Activated CD8-positive, alpha-beta memory T cell treated with anti-CD3 and anti-CD28 coated beads, Interleukin-2, amount 50 U/mL, for 4 hours (primary cell): ENCODE measurements around the gene SMIM31.

Experiments used
- DNase-seq: peaks from one replicate; pipeline ENCODE4 v3.0.0-alpha.2; 2020

SMIM31 gene

DNA sequence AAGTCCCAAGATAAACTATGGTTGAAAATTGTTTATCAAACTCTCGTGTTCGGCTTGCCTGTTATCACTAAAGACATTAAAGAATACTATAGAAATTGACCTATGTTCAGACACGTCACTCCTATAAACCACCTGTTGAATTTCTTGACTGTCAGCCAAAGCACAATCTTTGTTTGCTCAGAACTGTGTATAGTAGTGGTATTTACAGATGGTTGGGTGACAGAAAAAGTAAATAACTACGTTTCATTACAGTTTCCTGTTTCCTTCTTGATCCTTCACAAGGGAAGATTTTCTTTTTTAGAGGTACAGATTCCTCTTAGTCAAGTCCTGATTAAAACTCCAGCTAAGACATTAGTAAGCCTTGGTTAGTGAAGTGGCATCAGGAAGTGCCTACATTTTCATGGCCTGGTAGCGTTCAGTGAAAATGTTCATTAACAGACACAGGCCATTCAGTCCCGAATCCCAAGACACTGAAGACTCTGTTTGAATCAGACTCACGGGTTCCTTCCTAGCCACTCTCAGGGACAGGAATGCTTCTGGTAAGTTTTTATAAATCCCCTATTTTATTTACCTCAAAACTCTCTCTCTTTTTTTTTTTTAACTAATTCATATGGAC is at the start of gene SMIM31:
TSS of gene SMIM31 (plus strand) at position 259 of the 616 bp plus-strand sequence. CDS start 16,313 bp downstream, outside the sequence.
- DNase-seq, result no peak

DNA sequence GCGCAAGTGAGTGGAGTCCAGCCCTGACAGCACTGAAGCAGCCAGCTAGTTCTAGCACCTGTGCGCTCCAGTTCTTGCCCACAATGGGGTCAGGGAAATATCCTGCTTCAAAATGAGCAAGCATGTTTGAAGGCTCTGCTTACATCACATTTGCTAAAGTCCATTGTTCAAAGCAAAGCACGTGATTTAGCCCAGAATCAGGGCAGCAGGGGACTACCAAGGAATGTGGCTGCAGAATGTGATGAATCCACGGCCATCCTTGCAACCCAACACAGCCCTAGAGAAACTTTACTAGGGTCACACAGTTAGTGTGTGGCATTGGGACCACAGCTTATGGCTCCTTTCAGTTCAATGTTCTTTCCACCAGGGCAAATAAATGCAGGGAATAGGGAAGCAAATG is 47.3 kb upstream of the SMIM31 start:
- DNase-seq, result no peak

DNA sequence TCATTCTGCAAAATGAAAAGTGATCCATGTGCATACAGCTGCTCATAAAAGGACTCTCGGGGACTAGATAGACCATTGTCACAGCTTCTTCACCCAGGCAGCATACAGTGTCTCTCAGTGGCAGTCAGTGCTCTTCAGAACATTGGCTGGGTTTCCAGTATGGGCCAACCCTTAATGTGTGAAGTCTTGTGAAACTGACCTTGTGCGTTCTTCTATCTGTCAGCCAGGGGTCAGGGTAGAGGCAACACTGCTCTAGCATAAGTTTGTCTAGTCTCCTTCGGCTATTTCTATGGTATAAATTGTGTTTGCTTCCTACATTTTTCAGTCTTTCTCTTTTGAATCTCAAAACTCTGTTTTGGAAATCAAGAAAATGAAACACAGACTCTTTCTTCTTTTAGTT is 37.0 kb upstream of the SMIM31 start:
- DNase-seq, result no peak

DNA sequence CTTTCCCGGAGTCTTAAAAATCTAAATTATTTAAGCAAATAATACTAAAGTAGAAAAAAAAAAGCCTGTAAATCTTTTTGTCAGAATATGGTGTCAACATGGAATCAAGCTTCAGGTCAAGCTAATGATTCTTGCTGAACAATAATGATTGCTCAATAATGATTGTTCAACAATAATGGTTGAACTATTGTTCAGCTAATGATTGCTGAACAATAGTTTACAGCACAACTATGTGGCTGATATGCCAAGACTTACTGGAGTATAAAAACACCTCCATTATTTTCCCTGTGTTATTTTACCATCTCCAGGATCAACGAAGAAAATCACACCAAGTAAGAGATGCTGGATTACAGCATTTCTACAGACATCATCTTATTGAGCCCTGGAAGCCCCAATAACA is 35.1 kb upstream of the SMIM31 start:
- no peak for DNase-seq

DNA sequence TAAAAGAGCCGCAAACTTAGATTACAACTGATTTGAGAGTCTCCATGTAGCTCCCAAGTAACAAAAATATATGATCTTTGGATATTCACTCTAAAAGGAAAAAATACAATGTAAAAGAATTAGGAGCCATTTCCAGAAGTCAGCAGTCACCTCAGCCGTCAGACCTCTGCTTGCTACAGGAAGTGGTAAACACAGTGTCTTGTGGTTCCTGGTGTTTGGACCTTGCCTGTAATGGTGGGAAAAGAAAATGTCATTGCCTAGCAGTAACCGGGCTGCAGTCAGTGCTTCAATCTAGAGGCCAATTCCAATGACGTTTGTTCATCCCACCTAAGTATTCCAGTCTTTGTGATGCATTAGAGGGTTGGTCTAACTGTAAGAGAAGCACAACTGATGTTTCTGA is 28.9 kb upstream of the SMIM31 start:
- no peak for DNase-seq

DNA sequence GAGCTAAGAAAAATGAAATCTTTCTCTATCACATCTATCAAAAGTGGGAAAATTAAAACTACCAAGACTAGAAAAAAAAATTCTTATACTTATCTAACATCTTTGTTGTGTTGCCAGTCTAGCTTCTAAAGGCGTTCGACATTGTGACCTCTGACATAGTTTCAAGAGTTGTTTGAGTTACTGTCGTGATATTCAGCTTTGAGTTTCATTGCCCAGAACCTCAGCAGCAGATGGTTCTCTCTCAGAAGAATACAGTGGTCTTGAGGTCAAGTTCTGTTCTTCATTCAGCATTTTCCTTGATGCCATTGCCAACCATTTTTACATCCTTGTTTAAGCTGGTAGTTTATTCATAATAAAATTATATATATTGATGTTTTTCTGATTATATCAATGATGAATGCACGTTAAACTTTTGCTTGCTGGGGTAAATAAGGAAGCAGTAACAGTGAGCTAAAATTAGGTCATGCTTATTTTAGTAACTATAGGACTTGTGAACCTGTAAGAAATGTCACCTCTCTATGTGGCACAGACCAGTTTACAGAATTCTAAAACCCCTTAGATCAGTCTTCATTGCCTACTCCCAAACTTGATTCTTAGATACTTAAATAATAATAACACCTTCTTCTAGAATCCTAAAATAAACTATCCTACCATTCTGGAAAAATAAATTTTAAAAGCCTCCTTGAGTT is 23.1 kb upstream of the SMIM31 start:
- no peak for DNase-seq

DNA sequence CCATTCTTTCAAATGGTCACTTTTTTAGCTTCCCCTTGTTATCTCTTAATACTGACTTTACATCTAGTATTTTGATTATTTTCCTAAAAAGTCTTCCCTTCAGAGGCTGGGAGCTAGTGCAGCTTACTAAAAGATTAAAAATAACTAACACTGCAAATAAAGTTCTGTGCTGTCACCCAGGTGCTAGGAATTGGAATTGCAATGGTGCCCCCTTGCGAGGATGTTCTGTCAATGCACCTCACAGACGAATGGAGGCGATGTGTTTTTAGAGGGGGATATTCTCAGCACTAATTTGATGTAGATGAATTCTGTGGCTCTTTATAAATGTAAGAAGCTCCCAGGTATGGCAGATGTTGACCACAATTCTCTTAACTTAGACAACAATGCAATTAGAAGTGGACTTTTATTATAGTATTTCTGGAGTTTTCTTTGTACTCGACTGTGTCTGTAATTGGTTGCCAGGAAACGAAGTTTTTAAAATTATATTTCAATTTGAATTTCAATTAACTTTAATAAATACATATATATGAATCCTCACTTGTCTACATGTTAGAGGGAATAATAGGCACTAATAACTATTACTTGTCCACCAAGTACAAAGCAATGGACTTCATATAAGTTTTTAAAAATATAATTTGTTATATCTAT is 22.0 kb upstream of the SMIM31 start:
- peak; percentile 18 for DNase-seq

DNA sequence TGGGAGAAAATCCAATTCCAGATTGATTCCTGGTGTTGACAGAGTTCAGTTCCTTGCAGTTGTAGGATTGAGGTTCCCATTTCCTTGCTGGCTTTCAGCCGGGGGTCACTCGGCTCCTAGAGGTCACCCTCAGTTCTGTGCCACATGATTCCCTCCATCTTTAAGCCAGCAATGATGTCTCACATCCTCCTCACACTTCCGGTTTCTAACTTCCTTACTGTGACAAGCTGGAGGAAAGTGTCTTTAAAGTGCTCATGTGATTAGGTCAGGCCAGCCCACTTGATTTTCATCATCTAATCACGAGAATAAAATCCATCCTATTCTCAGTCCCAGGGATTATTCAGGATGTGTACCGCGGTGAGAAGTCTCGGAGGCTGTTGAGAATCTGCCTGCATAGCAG is 19.4 kb upstream of the SMIM31 start:
- no peak for DNase-seq

DNA sequence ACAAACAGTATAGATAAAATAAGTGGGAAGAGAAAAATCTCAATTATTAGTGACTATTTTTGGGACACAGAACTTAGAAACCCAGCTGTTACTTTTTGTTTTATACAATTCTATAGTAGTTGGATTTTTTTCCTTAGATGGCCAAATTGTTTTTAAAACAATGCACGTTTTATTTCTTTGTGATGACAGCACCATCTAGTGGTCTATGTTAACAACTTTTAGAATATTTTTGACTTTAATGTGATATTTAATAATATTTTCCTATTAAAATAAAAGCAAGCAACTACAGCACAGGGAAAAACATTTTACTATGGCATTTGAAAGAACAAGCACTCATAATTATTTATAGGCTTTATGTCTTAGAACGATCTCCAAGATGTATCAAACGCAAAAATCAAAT is 5.6 kb upstream of the SMIM31 start:
- no peak for DNase-seq

DNA sequence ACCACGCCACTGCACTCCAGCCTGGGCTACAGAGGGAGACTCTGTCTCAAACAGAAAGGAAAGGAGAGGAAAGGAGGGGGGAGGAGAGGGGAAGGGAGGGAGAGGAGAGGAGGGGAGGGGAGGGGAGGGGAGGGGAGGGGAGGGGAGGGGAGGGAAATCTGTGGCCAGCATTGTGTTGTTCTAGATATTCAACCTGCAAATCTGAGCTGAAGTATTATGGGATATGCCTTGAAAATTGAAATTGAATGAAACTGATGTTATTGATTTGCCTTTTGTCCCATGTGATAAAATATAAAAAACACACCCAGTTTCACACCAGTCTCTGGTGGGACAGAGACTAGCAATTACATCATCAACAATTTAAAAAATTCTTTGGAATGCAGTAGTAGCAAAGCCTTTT is 1.5 kb downstream of the SMIM31 start:
- DNase-seq, result no peak

DNA sequence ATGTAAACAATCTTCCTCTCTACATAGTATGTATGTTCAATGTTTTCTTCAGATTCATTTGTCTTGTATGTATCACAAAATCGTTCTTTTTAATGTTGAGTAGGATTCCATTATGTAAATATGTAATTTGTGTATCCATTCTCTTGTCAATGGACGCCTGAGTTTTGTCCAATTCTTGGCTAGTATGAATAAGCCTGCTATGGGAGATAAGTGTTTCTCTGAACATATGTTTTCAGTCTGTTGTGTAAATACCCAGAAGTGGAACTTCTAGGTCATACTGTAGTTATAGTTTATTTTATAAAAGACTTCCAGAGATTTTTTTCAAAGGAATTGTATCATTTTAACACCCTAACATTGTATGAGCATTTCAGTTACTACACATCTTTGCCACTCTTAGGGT is 2.8 kb downstream of the SMIM31 start:
- no peak for DNase-seq

DNA sequence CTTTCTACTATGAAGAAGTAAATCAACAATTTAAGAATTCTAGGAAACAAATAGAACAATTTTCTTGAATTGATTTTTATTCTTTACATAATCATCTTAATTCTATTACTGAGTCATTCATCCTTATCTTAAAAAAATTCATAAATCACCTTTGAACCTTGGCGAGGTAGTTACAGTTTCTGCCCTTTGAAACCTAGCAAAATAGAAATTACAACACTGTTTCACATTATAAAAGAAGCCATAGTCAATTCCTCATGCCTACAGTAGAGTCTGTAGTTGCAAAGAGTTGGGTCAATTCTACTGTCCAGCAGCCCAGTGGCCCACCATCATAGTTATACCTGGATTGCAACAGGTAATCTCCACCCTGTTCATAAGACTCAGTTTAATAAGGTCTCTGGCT is 7.3 kb downstream of the SMIM31 start:
- no peak for DNase-seq

DNA sequence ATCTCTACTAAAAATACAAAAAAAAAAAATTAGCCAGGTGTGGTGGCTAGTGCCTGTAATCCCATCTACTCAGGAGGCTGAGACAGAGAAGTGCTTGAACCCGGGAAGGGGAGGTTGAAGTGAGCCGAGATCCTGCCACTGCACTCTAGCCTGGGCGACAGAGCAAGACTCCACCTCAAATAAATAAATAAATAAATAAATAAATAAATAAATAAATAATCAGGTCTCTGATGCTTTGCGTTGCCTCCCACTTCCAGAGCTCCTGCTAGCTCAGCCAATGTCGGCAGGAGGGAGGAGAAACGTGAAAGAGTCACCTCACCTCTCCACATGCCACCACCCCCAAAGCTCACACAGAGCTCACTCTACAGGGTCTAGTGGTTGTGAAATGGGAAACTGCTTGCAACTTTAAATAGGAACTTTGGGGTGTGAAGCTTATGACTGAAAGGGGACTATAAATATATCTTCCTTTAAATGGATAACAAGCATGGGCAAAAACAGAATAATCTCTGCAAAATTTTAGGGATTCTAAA is 7.9 kb downstream of the SMIM31 start:
- no peak for DNase-seq

DNA sequence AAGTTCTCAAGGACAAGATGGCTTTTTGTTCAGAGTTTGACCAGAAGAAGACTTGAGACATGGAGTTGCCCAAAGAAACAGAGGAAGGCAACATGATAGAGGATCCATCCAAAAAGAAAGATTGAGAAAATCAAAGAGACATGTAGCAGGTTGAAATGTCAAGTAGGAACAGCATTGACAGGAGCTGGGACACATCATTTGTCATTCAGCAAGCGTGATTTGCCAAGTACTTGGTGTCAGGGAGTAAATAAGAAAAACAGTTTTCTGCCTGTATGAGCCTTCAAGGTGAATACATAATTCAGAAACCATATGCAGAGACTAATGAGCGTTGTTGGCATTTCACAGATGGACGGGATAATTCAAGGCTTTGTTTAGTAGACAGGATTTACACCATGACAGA is 11.2 kb downstream of the SMIM31 start:
- DNase-seq, result no peak

DNA sequence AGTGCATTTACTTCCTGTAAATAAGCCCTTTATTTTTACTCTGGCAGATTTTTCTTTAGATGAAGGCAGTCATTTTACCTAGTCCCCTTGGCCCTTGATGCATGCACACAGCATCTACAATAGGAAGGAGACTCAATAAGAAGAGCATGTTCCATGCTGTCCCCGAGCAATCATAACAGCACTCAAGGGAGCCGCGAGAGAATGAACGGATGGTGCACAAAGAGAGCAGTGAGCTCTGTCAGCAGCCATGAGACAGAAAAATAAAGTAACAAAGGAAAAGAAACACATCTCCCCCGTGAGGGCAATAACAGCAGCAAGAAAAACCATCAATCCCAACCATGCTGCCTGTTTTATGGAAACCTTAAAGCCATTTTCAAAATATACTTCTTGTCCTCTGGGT is 11.9 kb downstream of the SMIM31 start:
- no peak for DNase-seq

DNA sequence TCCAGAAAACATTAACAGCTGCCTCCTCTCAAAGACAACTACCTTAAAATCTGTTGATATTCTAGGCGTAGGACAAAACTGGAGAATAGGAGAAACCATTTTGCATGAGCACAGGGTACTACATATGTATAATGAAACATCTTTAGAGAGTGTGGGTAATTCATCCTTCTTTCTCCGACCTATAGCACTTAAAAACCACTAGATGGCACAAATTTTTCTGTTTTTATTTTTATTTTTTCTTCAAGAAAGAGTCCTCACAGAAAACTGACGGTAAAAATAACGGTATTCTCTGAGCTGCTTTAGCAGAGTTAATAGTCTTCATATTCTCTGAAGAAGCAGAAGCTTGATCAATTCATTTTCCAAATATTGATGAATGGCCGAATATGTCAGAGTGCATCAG is 14.6 kb downstream of the SMIM31 start:
- DNase-seq, result no peak

DNA sequence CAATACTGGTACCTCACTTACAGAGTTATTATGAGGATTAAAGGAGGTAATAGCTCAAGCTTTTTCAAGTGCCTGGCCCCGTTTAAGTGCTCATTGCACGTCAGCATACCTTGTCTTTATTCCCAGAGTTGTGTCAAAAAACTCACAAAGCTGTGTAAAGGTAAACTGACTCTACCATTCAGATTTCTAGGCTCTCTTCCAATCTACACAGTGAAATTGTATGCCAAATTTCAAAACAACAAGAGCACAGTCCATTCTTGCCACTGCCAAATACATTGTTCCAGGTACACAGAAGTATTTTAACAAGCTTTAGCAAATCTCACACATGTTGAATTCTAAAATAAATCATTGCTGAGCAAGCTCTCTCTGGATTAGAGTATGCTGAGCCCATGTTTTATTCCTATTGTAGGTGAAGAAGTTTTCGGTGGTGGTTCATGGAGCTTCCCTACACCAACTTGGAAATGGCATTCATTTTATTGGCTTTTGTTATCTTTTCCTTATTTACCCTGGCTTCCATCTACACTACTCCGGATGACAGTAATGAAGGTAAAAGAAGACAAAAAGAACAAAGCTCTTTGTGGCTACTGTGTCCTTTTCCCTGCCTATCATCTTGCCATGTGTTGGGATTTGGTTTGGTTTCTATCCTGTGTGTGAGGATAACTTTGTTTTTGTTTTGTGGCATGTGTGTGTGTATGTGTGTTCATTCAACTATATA is 16.2 kb downstream of the SMIM31 start:
- no peak for DNase-seq

DNA sequence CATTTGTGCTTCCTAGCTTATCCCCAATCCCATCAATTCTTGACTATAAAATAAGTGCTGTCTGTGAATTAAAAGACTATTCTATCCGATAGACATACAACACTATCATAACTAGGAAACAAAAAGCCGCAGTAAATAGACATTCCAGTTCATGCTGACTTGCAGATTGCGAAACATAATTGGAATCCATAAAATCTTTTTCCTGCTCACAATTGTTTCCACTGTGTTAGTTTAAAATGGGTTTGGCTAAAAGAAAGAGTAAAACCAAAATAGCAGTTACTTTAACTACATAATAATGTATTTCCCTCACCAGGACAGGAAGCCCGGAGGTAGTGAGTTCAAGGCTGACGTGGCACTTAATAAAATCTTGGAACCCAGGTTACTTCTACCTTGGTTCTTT is 17.2 kb downstream of the SMIM31 start:
- DNase-seq, result no peak

DNA sequence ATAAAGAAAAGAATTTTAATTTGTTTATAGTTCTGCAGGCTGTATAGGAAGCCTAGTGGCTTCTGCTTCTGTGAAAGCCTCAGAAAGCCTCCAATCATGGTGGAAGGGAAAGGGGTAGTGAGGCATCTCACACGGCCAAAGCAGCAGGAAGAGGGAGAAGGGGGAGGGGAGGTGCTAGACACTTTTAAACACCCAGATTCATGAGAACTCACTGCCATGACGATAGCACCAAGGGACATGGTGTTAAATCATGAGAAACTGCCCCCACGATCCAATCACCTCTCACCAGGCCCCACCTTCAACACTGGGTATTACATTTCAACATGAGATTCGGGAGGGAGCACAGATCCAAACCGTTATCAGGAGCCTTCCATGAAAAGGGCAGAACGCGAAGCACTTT is 18.1 kb downstream of the SMIM31 start:
- no peak for DNase-seq

DNA sequence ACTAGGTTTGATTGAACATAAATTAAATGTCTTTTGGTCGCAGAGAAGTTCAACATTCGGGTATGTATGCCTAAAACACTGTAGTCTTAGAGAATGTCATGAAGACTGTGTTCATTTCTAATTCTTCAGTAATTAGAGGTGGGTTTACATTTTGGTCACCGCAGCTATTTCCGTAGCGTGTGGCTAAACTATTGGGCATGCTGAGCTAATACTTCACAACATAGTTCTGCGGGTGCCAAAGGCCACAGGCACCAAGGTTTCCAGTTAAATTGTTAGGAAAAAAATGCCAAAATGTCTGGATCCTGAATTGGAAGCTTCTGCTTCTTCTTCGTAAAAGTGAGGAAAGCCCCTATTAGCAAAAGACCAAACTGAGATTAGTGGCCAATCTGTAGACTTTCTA is 25.1 kb downstream of the SMIM31 start:
- no peak for DNase-seq

DNA sequence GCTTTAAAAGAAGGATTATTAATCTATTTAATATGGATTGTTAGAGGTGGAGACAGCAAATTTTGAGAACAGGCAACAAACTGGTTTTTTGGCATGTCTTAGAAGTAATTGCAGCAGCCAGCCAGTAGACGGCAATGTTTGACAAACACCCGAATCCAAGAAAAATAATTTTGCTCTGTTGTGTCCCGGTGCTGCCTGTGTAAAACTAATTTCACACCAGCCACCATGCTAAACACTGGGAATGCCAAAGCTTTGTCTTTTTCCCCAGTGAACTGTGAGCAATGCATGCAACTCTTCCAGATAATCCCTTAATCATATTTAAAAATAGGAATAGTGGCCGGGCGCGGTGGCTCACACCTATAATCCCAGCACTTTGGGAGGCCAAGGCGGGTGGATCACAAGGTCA is 25.9 kb downstream of the SMIM31 start:
- no peak for DNase-seq

DNA sequence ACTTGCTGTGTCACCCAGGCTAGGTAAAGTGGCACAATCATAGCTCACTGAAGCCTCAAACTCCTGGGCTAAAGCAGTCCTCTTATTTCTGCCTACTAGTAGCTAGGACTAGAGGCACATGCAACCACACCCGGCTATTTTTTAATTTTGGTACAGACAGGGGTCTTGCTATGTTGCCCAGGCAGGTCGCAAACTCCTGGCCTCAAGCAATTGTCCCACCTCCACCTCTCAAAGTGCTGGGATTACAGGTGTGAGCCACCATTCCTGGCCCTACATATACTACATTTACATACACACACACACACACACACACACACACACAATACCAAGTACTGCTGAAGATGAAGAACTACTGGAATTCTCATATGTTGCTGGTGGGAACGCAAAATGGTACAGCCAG is 26.9 kb downstream of the SMIM31 start:
- DNase-seq, result no peak

DNA sequence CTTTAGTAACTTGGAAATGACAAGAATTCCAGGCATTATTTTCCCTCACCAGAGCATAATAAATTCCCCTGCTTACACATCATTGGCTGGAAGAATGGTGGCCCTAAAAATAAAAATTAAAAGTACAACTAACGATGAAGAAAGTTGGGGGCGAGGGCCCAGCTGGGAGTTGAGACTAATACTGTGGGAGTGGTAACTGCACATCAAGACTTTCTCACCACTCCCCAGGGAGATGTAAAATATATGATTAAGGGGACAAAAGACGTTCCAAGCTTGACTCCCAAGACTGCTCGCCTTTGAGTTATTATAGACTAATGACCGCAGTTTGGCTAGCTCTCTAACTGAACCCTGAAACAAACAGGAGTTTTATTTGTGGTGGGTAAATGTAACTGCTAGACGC is 30.0 kb downstream of the SMIM31 start:
- no peak for DNase-seq

DNA sequence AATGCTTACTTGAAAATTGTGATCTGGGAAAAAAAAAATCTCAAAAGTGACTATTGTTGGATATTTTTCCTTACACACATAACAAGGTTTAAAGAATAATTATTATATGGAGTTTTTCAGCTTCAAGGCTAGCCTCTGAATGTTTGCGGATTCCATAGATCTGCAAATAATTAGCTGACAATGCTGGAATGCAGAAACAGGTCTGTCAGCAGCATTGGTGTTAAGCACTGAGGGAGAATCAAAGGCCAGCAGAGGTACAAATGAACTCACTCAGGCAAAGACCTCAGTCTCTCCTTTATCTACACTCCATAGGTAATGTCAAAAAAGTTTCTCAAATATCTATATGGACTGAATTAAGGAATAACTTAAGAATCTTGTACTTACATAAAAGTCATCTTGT is 35.1 kb downstream of the SMIM31 start:
- no peak for DNase-seq
